AG10803 (cell line): ENCODE measurements around the gene CD244.

Experiments used
- DNase-seq: peaks from one replicate; pipeline ENCODE4 v3.0.0; 2010; ENCODE audit warnings: low read depth
- H3K4me3 ChIP-seq: 2 replicates; pipeline ENCODE4 v1.5.1; 2011; ENCODE audit warnings: mild to moderate bottlenecking, low read length, control low read depth
- TF ChIP-seq, protein P1 (sequence below): conservative IDR thresholded peaks from 2 replicates; pipeline ENCODE4 v1.5.1; 2011; ENCODE audit warnings: mild to moderate bottlenecking, low read length, control low read depth, inconsistent platforms

Gene CD244

GRCh38 chr1:160865337-160865736, 2.6 kb upstream of the CD244 start:
- TF ChIP-seq, protein P1, sequence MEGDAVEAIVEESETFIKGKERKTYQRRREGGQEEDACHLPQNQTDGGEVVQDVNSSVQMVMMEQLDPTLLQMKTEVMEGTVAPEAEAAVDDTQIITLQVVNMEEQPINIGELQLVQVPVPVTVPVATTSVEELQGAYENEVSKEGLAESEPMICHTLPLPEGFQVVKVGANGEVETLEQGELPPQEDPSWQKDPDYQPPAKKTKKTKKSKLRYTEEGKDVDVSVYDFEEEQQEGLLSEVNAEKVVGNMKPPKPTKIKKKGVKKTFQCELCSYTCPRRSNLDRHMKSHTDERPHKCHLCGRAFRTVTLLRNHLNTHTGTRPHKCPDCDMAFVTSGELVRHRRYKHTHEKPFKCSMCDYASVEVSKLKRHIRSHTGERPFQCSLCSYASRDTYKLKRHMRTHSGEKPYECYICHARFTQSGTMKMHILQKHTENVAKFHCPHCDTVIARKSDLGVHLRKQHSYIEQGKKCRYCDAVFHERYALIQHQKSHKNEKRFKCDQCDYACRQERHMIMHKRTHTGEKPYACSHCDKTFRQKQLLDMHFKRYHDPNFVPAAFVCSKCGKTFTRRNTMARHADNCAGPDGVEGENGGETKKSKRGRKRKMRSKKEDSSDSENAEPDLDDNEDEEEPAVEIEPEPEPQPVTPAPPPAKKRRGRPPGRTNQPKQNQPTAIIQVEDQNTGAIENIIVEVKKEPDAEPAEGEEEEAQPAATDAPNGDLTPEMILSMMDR = no peak

GRCh38 chr1:160864173-160864572, 1.5 kb upstream of the CD244 start:
- TF ChIP-seq, protein P1 = no peak
- no peak overlapping the region for H3K4me3 ChIP-seq
- no peak for DNase-seq

More at GRCh38 chr1:160865337-160865736, 2.6 kb upstream of the CD244 start:
- no peak for DNase-seq
- no peak overlapping the region for H3K4me3 ChIP-seq

GRCh38 chr1:160863774-160864131, 1.1 kb upstream of the CD244 start:
- DNase-seq = no peak

DNA sequence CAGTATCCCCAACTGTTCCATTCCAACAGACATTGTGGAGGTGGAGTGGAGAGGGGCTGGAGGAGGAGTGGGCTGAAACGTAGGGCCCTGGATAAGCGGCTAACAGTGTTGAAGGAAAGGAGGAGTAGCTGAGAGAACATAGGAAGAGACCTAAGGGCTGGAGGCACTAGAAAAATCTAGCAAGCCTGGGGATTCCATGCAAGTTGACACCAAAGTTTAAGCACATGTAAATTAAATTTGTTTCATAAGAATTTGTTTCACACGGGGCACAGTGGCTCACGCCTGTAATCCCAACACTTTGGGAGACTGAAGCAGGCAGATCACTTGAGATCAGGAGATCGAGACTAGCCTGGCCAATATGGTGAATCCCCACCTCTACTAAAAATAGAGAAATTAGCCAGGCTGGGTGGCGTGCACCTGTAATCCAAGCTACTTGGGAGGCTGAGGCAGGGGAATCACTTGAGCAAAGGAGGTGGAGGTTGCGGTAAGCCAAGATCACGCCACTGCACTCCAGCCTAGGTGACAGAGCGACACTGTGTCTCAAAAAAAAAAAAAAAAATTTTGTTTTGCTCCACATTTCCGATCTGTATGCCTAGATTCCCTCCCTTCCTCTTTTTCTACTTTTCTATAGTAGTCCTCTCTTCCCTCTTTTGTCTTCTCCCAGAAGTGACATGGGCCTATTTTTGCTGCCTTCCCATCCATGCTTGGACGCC, 530 bp upstream of the CD244 start:
- TF ChIP-seq, protein P1 = no peak
- H3K4me3 ChIP-seq = no peak overlapping the region
- DNase-seq = no peak

More at GRCh38 chr1:160863774-160864131, 1.1 kb upstream of the CD244 start:
- H3K4me3 ChIP-seq = no peak overlapping the region
- TF ChIP-seq, protein P1 = no peak

- no peak overlapping the region for H3K4me3 ChIP-seq
- TF ChIP-seq, protein P1 = no peak
- DNase-seq = no peak
Measured at GRCh38 chr1:160860840-160861505, 1.7 kb downstream of the CD244 start.

DNA sequence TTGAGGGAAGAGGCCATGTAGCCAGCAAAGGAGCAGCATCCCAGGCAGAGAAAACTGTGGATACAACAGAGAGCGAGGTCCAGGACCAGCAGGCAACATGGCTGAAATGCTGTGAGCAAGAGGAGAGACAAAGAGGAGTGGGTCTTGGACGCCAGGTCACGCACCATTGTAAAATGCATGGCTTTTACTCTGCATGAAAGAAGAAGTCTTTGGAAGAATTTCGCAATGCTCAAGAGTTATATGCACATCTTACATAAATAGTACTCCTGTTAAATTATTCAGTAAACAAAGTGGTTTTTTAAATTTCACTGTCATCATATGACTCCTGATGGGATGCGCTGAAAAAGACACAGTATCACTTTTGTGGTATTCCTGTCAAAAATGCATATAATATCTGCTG, 3.5 kb downstream of the CD244 start:
- no peak for DNase-seq
- TF ChIP-seq, protein P1 = no peak
- H3K4me3 ChIP-seq = no peak overlapping the region

DNA sequence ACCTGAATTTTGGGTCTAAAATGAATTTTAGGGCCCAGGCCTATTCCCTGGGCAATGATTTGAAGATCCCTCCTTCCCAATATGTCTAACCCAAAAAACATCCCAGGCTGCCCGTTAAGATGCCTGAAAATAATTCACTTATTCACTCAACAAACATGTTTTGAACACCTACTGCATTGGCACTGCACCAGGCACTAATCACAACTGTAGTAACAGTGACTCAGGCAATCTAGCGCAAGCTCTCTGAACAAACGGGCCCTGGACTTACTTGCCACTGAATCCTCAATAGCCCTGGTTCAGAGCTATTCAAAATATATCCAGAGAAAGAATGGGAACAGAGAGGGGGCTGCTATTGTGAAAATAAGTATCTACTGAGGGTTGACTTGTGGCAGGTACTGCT, 4.2 kb downstream of the CD244 start:
- TF ChIP-seq, protein P1 = no peak
- H3K4me3 ChIP-seq = no peak overlapping the region
- DNase-seq = no peak
